ENCODE results near the gene OR6A2.

GRCh38 chr11:6742260-6742659, 57.2 kb downstream of the OR6A2 start:
- TF ChIP-seq CTCF (IDR thresholded peaks at IDR 0.05): no peak
- no peak for TF ChIP-seq EP300 (IDR thresholded peaks at IDR 0.05)
- TF ChIP-seq POLR2A (IDR thresholded peaks at IDR 0.05): no peak
